Peyer's patch (tissue), 4 donors: ENCODE data around the gene SPATA6. TPM values are rescaled to one million over a fixed set of nuclear protein-coding genes. Genes with fewer than 3 reads are reported as not detected.

Source experiments
- DNase-seq, 3 donors: peaks; one replicate each; pipeline ENCODE4 v3.0.0-alpha.2; 2017 to 2019
- H3K27ac ChIP-seq, 4 donors: fragments of 200-600 bp; sonication (generic); one replicate each; pipeline ENCODE4 v1.5.1; 2016 to 2019
- H3K27me3 ChIP-seq, 2 donors: fragments of 200-600 bp; sonication (generic); one replicate each; pipeline ENCODE4 v1.5.1; 2019
- H3K36me3 ChIP-seq, 3 donors: fragments of 200-600 bp; sonication (generic); one replicate each; pipeline ENCODE4 v1.5.1; 2016 to 2019
- H3K4me1 ChIP-seq, 4 donors: fragments of 200-600 bp; sonication (generic); one replicate each; pipeline ENCODE4 v1.5.1; 2016 to 2019
- H3K4me3 ChIP-seq, 4 donors: fragments of 200-600 bp; sonication (generic); 1 replicate in 3 of 4; 2 replicates in 1 of 4; pipeline ENCODE4 v1.5.1; 2016 to 2019; ENCODE audit warnings: mild to moderate bottlenecking in 1 of 4
- H3K9me3 ChIP-seq, 4 donors: fragments of 200-600 bp; sonication (generic); one replicate each; pipeline ENCODE4 v1.5.1; 2016 to 2019; ENCODE audit warnings: mild to moderate bottlenecking in 1 of 4
- CTCF ChIP-seq, 6 experiments: fragments of 450-650 bp in 4 of 6; fragments of 200-600 bp in 2 of 6; sonication (generic) in 1 of 6; IDR thresholded peaks; one replicate each; pipeline ENCODE4 v1.5.1; 2017 to 2019; ENCODE audit warnings: antibody characterized with exemption in 6 of 6, mild to moderate bottlenecking in 3 of 6, moderate library complexity in 1 of 6
- POLR2A ChIP-seq, 2 donors: fragments of 450-650 bp; IDR thresholded peaks; one replicate each; pipeline ENCODE4 v1.5.1; 2017; ENCODE audit warnings: antibody characterized with exemption in 2 of 2, mild to moderate bottlenecking in 2 of 2, moderate library complexity in 2 of 2
- total RNA-seq, 4 donors: library from RNA; depleted of rRNA; stranded (reverse); fragments of >200 nt; gene quantifications; one replicate each; pipeline ENCODE4 v1.1.0, GENCODE V29; 2016

SPATA6 gene
- total RNA-seq, 4 donors from 2014 or later, result 7.7 to 34.7 (median 8.4) TPM

- H3K4me3 ChIP-seq, result no peak overlapping the region
- TF ChIP-seq CTCF (IDR thresholded peaks at IDR 0.05), result peak; percentile 47 to 78 (median 74)
- no peak for TF ChIP-seq POLR2A (IDR thresholded peaks at IDR 0.05)
- no peak overlapping the region for H3K27ac ChIP-seq
- H3K9me3 ChIP-seq, result no peaks in the 10 kb centered on the region
- H3K27me3 ChIP-seq, result no peaks in the 10 kb centered on the region
- peaks cover 0 to 15% (median 0%) of the 10 kb centered on the region in 4 donors for H3K4me1 ChIP-seq
- H3K36me3 ChIP-seq, result no peaks in the 10 kb centered on the region
- peak; percentile 57 to 91 (median 83) for DNase-seq
These were observed 26.2 kb upstream of the SPATA6 start for GRCh38 chr1:48498096-48498791.

GRCh38 chr1:48495911-48496310, 23.9 kb upstream of the SPATA6 start:
- Histone ChIP-seq H3K4me1 (peaks cover 0 to 15% (median 0%) of the 10 kb centered on the region in 4 donors), H3K27ac (no peak overlapping the region), H3K9me3 (no peaks in the 10 kb centered on the region), H3K4me3 (no peak overlapping the region), H3K36me3 (no peaks in the 10 kb centered on the region), H3K27me3 (no peaks in the 10 kb centered on the region)
- no peak for TF ChIP-seq CTCF (IDR thresholded peaks at IDR 0.05)
- TF ChIP-seq POLR2A (IDR thresholded peaks at IDR 0.05), result no peak
- no peak for DNase-seq

GRCh38 chr1:48495166-48495565, 23.2 kb upstream of the SPATA6 start:
- no peaks in the 10 kb centered on the region for H3K9me3 ChIP-seq
- H3K4me3 ChIP-seq, result no peak overlapping the region
- no peaks in the 10 kb centered on the region for H3K27me3 ChIP-seq
- H3K36me3 ChIP-seq, result no peaks in the 10 kb centered on the region
- no peak for DNase-seq
- no peak overlapping the region for H3K27ac ChIP-seq
- H3K4me1 ChIP-seq, result peaks cover 0 to 15% (median 0%) of the 10 kb centered on the region in 4 donors
- TF ChIP-seq CTCF (IDR thresholded peaks at IDR 0.05) (no peak), POLR2A (IDR thresholded peaks at IDR 0.05) (no peak)

- no peak for TF ChIP-seq CTCF (IDR thresholded peaks at IDR 0.05)
- no peak for TF ChIP-seq POLR2A (IDR thresholded peaks at IDR 0.05)
- Histone ChIP-seq H3K9me3 (no peaks in the 10 kb centered on the region), H3K27ac (peak overlapping the region in 1 of 4 donors; percentile 55)
These were observed 22.2 kb upstream of the SPATA6 start for GRCh38 chr1:48493970-48494769.

GRCh38 chr1:48493041-48493440, 21.0 kb upstream of the SPATA6 start:
- TF ChIP-seq POLR2A (IDR thresholded peaks at IDR 0.05) (no peak), CTCF (IDR thresholded peaks at IDR 0.05) (peak in 1 of 6 experiments; percentile 9)
- no peak for DNase-seq
- no peaks in the 10 kb centered on the region for H3K27me3 ChIP-seq
- no peak overlapping the region for H3K4me3 ChIP-seq
- H3K27ac ChIP-seq, result no peak overlapping the region
- no peaks in the 10 kb centered on the region for H3K9me3 ChIP-seq
- peaks cover 0 to 11% (median 0%) of the 10 kb centered on the region in 4 donors for H3K4me1 ChIP-seq
- no peaks in the 10 kb centered on the region for H3K36me3 ChIP-seq

More at GRCh38 chr1:48493970-48494769, 22.2 kb upstream of the SPATA6 start:
- no peaks in the 10 kb centered on the region for H3K27me3 ChIP-seq
- peaks cover 0 to 15% (median 0%) of the 10 kb centered on the region in 4 donors for H3K4me1 ChIP-seq
- DNase-seq, result no peak
- H3K36me3 ChIP-seq, result no peaks in the 10 kb centered on the region
- H3K4me3 ChIP-seq, result no peak overlapping the region
